ENCODE data around the gene ICAM1.

- TF ChIP-seq, protein P1, sequence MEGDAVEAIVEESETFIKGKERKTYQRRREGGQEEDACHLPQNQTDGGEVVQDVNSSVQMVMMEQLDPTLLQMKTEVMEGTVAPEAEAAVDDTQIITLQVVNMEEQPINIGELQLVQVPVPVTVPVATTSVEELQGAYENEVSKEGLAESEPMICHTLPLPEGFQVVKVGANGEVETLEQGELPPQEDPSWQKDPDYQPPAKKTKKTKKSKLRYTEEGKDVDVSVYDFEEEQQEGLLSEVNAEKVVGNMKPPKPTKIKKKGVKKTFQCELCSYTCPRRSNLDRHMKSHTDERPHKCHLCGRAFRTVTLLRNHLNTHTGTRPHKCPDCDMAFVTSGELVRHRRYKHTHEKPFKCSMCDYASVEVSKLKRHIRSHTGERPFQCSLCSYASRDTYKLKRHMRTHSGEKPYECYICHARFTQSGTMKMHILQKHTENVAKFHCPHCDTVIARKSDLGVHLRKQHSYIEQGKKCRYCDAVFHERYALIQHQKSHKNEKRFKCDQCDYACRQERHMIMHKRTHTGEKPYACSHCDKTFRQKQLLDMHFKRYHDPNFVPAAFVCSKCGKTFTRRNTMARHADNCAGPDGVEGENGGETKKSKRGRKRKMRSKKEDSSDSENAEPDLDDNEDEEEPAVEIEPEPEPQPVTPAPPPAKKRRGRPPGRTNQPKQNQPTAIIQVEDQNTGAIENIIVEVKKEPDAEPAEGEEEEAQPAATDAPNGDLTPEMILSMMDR (conservative IDR thresholded peaks at IDR 0.05 in 1 of 2, IDR thresholded peaks at IDR 0.05 in 1 of 2; ENCODE audit: low read depth in 1 of 2, low read length in 2 of 2): no peak
- TF ChIP-seq EZH2 (IDR thresholded peaks at IDR 0.05; ENCODE audit: low read length, missing control alignments): no peak
These were observed 18.2 kb upstream of the ICAM1 start for GRCh38 chr19:10252707-10253106.

All from fibroblast of lung (primary cell).